Activated CD4-positive, alpha-beta T cell treated with anti-CD3 and anti-CD28 coated beads for 36 hours (primary cell): ENCODE data around the gene STAG1. TPM values are rescaled to one million over a fixed set of nuclear protein-coding genes. Genes with fewer than 3 reads are reported as not detected.
"Not testable (repeated sequence)": the region's sequence is repeated elsewhere in the genome, so short reads cannot be mapped to it uniquely, and the experiment has no call there.

ENCODE experiments used
- ATAC-seq: fragments of 200-7000 bp; cut with Tn5 transposase; one replicate; pipeline ENCODE4 v1.10.0; 2021; ENCODE audit warnings: mild to moderate bottlenecking, moderate library complexity
- CTCF ChIA-PET: fragments of 350-600 bp; sonication (Branson Sonifier 250); formaldehyde crosslinking; loops from one replicate; lab custom pipeline; 2021; ENCODE audit warnings: antibody characterized with exemption; lab: Charles Lee
- POLR2A ChIA-PET: fragments of 350-600 bp; sonication (Branson Sonifier 250); formaldehyde crosslinking; loops from one replicate; lab custom pipeline; 2021; ENCODE audit warnings: antibody characterized with exemption, inconsistent platforms; lab: Charles Lee
- DNase-seq: peaks from one replicate; pipeline ENCODE4 v3.0.0-alpha.2; 2020
- H3K27ac Mint-ChIP-seq: one replicate; pipeline ENCODE4 v1.8.0; 2021; ENCODE audit warnings: mixed read lengths
- H3K27me3 Mint-ChIP-seq: one replicate; pipeline ENCODE4 v1.8.0; 2021; ENCODE audit warnings: mixed read lengths
- H3K36me3 Mint-ChIP-seq: one replicate; pipeline ENCODE4 v1.8.0; 2021; ENCODE audit warnings: low read depth, mixed read lengths
- H3K4me1 Mint-ChIP-seq: one replicate; pipeline ENCODE4 v1.8.0; 2021; ENCODE audit warnings: mixed read lengths
- H3K4me3 Mint-ChIP-seq: one replicate; pipeline ENCODE4 v1.8.0; 2021; ENCODE audit warnings: mild to moderate bottlenecking, moderate library complexity, mixed read lengths
- H3K9me3 Mint-ChIP-seq: one replicate; pipeline ENCODE4 v1.8.0; 2021; ENCODE audit warnings: low read depth, mixed read lengths
- intact Hi-C, 2 experiments: fragments of 100-400 bp; cut with DNase I in 1 of 2; cut with micrococcal nuclease in 1 of 2; formaldehyde crosslinking; loops; one replicate each; pipeline versions ENCODE4 v1.14.2 to v1.15.1; 2022 to 2024; cut with DNase I, micrococcal nuclease
- total RNA-seq, 2 experiments: library from RNA; stranded (reverse); gene quantifications; one replicate each; pipeline ENCODE4 v1.2.3, GENCODE V29; 2021

STAG1 gene
- total RNA-seq, 2 experiments from 2014 or later = 27.1 to 36.0 TPM

DNA sequence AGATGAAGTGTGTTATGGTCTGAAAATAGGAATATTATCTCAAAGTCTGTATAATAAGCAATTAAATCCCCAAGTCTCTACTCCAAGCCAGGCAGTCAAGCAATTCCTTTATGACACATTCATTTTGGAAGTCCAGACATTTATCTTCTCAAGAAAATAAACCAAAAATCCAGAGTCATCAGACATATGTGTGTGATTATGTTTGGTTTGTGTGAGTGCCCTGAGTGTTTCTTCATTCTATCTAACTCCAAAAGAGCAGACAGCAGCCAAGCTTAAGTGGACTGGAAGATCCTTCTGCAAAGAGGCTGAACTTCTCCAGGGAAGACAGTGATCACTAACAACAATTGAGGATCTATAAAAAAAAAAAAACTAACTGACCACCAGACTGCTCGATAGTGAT lies 239.8 kb downstream of the STAG1 start:
- intact Hi-C loops = no loop called here
- H3K36me3 Mint-ChIP-seq = peaks cover 24% of the 10 kb centered on the region
- no peaks in the 10 kb centered on the region for H3K9me3 Mint-ChIP-seq
- no peak overlapping the region for H3K27ac Mint-ChIP-seq
- DNase-seq (no peak), ATAC-seq (no peak)
- no peaks in the 10 kb centered on the region for H3K27me3 Mint-ChIP-seq
- H3K4me3 Mint-ChIP-seq = no peak overlapping the region
- no peaks in the 10 kb centered on the region for H3K4me1 Mint-ChIP-seq
- ChIA-PET POLR2A (no interaction called here), CTCF (interaction anchor here (0.7 kb wide), 1 partner anchor 447 kb away, joined by 4 read pairs; no protein-coding TSS in a partner anchor)

DNA sequence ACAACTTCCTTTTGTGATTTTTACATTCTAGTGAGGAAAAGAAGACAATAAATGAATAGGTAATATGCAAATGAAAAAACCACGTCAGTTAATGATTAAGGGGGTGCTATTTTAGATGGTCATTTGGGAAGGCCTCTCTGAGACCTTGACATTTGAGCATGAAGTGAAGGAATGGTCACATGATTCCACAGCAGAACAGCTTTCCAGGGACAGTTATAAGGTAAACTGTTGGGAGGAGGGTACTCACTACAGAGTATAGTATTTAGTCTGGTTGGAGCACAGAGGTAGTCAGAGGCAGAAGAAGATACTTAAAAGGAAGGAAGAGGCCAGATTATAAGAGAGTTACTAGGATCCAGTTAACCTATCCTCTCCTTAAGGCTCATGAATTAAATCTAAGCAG lies 246.5 kb downstream of the STAG1 start:
- peaks cover 10% of the 10 kb centered on the region for H3K36me3 Mint-ChIP-seq
- ChIA-PET POLR2A (no interaction called here), CTCF (no interaction called here)
- DNase-seq (no peak), ATAC-seq (no peak)
- H3K4me3 Mint-ChIP-seq = no peak overlapping the region
- H3K27me3 Mint-ChIP-seq = no peaks in the 10 kb centered on the region
- no peaks in the 10 kb centered on the region for H3K9me3 Mint-ChIP-seq
- no peak overlapping the region for H3K27ac Mint-ChIP-seq
- H3K4me1 Mint-ChIP-seq = no peaks in the 10 kb centered on the region
- intact Hi-C loops = no loop called here

DNA sequence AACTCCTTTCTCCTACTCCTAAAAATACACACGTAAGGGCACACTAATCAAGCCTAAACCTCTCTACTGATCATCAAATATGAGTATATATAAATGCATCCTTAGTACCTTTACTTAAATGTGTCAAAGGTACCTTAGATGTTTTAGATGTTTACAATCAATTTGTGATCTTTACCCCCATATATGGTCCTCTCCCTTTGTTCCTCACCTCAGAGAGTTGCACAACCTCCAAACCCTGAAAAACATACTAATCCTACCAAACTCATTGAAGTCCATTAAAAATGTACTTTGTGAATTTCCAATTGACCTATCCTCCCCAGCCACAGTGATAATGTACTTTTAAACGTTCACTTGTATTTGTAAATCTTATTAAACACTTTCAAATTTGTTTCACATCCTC lies 249.1 kb downstream of the STAG1 start:
- ChIA-PET POLR2A (no interaction called here), CTCF (interaction anchor here (1.0 kb wide), 1 partner anchor 251 kb away, joined by 3 read pairs; no protein-coding TSS in a partner anchor)
- Mint-ChIP-seq H3K27ac (peak overlapping the region; percentile 76), H3K4me3 (no peak overlapping the region), H3K4me1 (no peaks in the 10 kb centered on the region), H3K9me3 (no peaks in the 10 kb centered on the region), H3K27me3 (no peaks in the 10 kb centered on the region), H3K36me3 (peaks cover 16% of the 10 kb centered on the region)
- DNase-seq (no peak), ATAC-seq (no peak)
- intact Hi-C loops = no loop called here

DNA sequence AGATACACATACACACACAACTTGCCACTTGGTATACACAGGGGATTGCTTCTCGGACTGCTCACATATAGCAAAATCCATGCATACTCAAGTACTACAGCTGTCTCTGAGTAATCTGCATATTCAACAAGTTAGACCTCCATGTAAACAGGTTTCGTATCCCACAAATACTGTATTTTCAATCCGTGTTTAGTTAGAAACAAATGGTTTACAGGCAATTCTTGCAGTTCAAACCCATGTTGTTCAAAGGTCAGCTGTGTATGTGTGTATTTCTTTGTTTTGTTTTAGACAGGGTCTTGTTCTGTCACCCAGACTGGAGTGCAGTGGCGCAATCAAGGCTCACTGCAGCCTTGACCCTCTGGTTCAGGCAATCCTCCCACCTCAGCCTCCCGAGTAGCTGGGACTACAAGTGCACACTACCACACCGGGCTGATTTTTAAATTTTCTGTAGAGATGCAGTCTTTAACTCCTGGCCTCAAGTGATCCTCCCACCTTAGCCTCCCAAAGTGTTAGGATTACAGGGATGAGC lies 253.2 kb downstream of the STAG1 start:
- no peaks in the 10 kb centered on the region for H3K4me1 Mint-ChIP-seq
- intact Hi-C loops = no loop called here
- peaks cover 32% of the 10 kb centered on the region for H3K36me3 Mint-ChIP-seq
- peaks cover 5% of the 10 kb centered on the region for H3K9me3 Mint-ChIP-seq
- no peak overlapping the region for H3K4me3 Mint-ChIP-seq
- ATAC-seq = no peak
- CTCF ChIA-PET = no interaction called here
- H3K27me3 Mint-ChIP-seq = no peaks in the 10 kb centered on the region
- POLR2A ChIA-PET = no interaction called here
- H3K27ac Mint-ChIP-seq = no peak overlapping the region
- DNase-seq = no peak

DNA sequence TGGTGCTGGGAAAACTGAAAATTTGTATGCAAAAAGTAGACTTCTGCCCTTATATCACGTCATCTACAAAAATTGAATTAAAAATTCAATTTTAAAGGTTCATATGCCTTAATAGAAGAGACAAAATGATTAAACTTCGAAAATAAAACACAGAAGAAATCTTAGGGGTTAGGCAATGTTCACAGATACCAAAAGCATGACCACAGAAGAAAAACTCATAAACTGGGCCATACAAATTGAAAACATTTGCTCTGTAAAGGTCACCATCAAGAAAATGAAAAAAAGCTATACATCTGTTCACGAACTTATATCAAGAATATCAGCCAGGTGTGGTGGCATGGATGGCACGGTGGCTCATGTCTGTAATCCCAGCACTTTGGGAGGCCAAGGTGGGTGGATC lies 257.0 kb downstream of the STAG1 start:
- H3K9me3 Mint-ChIP-seq = peaks cover 5% of the 10 kb centered on the region
- peaks cover 49% of the 10 kb centered on the region for H3K36me3 Mint-ChIP-seq
- no peaks in the 10 kb centered on the region for H3K27me3 Mint-ChIP-seq
- H3K27ac Mint-ChIP-seq = no peak overlapping the region
- POLR2A ChIA-PET = no interaction called here
- no peak for ATAC-seq
- no peak for DNase-seq
- H3K4me3 Mint-ChIP-seq = no peak overlapping the region
- intact Hi-C loops = no loop called here
- H3K4me1 Mint-ChIP-seq = no peaks in the 10 kb centered on the region
- CTCF ChIA-PET = no interaction called here

DNA sequence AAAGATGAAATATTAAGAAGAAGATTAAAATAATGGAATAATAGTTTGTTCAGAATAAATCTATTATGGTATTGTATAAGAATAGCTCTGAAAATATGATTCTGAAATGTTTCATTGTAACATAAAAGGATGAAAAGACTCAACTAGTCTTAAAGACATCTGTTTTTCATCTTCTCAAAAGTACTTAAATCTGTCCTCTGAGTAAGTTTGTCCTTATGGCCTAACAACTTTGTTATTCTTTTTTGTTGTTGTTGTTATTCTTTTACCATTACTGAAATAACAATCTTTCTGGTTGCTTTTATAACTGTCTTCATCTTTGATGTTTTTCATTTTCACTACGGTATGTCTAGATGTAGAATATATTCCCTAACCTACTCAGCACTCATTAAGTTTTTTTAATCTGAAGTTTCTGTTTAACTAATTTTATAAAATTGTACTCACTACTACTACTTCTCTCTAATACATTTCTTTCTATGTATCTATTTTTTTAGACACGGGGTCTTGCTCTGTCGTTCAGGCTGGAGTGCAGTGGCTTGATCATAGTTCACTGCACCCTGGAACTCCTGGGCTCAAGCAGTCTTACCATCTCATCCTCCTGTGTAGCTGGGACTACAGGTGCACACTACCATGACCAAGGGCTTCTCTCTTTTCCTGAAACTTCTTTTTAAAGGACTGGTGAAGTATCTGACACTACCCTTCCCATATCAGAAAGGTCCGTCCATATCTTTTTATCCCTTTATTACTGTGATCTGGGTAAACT lies 261.4 kb downstream of the STAG1 start:
- no peaks in the 10 kb centered on the region for H3K27me3 Mint-ChIP-seq
- ChIA-PET POLR2A (interaction anchor here (0.6 kb wide), 1 partner anchor 376 kb away, joined by 7 read pairs; no protein-coding TSS in a partner anchor), CTCF (interaction anchor here (0.8 kb wide), 1 partner anchor 9 kb away, joined by 3 read pairs; no protein-coding TSS in a partner anchor)
- no peak for DNase-seq
- H3K9me3 Mint-ChIP-seq = peaks cover 5% of the 10 kb centered on the region
- peaks cover 48% of the 10 kb centered on the region for H3K36me3 Mint-ChIP-seq
- intact Hi-C loops = no loop called here
- no peak overlapping the region for H3K27ac Mint-ChIP-seq
- H3K4me1 Mint-ChIP-seq = no peaks in the 10 kb centered on the region
- no peak for ATAC-seq
- H3K4me3 Mint-ChIP-seq = no peak overlapping the region

DNA sequence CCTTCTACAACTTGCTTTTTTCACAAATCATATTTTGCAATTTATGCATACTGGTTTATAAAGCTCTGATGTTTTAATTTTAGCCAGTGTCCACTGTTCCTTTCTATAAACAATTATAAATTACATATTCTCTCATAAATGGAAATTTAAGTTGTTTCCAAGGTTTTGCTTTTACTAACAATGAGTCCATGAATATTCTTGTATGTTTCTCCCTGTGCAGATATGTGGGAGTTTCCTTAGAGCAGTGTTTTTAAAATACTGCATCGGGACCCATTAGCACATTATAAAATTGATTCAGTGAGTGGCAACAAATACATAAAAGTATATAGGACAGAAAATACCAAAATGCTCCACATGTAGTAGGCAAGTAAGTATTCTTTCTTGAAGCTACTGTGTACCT lies 266.4 kb downstream of the STAG1 start:
- H3K36me3 Mint-ChIP-seq = peaks cover 26% of the 10 kb centered on the region
- ATAC-seq (no peak), DNase-seq (no peak)
- ChIA-PET POLR2A (no interaction called here), CTCF (no interaction called here)
- no peaks in the 10 kb centered on the region for H3K9me3 Mint-ChIP-seq
- no peaks in the 10 kb centered on the region for H3K4me1 Mint-ChIP-seq
- intact Hi-C loops = no loop called here
- H3K4me3 Mint-ChIP-seq = no peak overlapping the region
- no peak overlapping the region for H3K27ac Mint-ChIP-seq
- H3K27me3 Mint-ChIP-seq = no peaks in the 10 kb centered on the region

DNA sequence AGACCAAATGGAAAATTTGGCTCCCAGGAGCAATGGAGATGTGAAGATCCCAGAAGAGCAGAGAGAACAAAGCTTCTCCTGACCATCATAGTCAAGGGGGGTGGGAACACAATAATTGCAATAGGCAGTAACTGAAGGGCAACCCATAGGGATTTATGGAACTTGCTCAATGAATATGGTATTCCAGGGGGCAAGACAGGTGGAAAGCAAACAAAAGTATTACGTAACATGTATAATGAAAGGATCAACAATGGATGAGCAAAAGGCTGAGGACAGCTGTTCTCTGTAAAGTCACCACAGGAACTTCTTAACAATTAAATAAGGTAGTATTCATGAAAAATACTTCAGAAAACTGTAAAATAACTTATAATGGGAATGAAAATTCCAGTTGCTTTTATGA lies 275.9 kb downstream of the STAG1 start:
- Mint-ChIP-seq H3K4me3 (no peak overlapping the region), H3K9me3 (no peaks in the 10 kb centered on the region), H3K27me3 (no peaks in the 10 kb centered on the region), H3K27ac (no peak overlapping the region), H3K4me1 (no peaks in the 10 kb centered on the region), H3K36me3 (peaks cover 46% of the 10 kb centered on the region)
- no peak for ATAC-seq
- intact Hi-C loops = no loop called here
- no peak for DNase-seq
- ChIA-PET CTCF (no interaction called here), POLR2A (no interaction called here)

DNA sequence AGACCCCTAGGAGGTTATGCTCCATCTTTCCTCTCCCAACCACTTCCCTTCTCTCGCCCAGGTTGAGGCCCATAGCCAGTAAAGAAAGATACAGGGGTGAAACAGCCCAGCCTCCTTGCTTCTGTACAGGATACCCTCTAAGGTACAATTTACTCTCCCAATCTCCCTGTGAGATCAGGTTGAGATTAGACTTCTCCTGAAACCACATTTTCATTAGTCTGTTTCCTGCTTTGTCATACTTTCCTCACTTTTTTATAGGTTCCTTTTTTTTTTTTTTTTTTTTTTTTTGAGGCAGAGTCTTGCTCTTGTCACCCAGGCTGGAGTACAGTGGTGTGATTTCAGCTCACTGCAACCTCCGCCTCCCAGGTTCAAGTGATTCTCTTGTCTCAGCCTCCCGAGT lies 277.3 kb downstream of the STAG1 start:
- peaks cover 60% of the 10 kb centered on the region for H3K36me3 Mint-ChIP-seq
- ATAC-seq, POLR2A ChIA-PET, H3K4me1 Mint-ChIP-seq, DNase-seq, intact Hi-C loops, H3K4me3 Mint-ChIP-seq, H3K9me3 Mint-ChIP-seq, H3K27me3 Mint-ChIP-seq, H3K27ac Mint-ChIP-seq: not testable (repeated sequence)
- CTCF ChIA-PET = interaction anchor here (1.0 kb wide), 1 partner anchor 19 kb away, joined by 3 read pairs; no protein-coding TSS in a partner anchor

DNA sequence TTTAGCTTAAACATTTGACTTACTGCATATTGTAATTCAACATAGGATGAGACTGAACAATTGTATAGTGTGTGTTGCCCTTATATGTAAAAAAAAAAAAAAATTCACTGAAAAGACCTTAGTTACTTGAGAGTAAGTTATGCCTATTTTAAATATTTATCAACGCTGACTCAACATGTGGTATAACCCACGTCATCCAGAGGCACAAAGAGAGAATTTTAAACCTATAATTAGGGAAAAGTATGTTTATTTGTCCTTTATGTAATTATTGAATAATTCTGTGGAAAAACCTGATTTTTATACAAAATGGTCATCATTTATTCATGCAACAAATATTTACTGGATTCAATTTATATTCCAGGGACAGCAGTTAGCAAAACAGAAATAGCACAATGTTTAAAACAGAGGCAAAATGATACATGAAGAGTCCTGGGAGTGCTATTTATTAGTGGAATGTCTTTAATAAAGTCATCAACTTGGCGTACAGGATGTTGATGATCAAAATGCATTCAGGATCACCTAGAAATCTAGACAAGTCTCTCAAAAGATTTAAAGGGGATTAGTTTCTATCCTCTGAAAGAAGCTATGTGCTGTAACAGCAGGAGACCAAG lies 278.4 kb downstream of the STAG1 start:
- Mint-ChIP-seq H3K27ac (no peak overlapping the region), H3K4me3 (no peak overlapping the region), H3K9me3 (peaks cover 4% of the 10 kb centered on the region), H3K36me3 (peaks cover 67% of the 10 kb centered on the region), H3K4me1 (no peaks in the 10 kb centered on the region), H3K27me3 (no peaks in the 10 kb centered on the region)
- ChIA-PET POLR2A (no interaction called here), CTCF (interaction anchor here (1.0 to 2.2 kb wide), 2 partner anchors 18 to 28 kb away, joined by 3 to 6 read pairs; no protein-coding TSS in a partner anchor)
- intact Hi-C loops = no loop called here
- DNase-seq (no peak), ATAC-seq (no peak)

DNA sequence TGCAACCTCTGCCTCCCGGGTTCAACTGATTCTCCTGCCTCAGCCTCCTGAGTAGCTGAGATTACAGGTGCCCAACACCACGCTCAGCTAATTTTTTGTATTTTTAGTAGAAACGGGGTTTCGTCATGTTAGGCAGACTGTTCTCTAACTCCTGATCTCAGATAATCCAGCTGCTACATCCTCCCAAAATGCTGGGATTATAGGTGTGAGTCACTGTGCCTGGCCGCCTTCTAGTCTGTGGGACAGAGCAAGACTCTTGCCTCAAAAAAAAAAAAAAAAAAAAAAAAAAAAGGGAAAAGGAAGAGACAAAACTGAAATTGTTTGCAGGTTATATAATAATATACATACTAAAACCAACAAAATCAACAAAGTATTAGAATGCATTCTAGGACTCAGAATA lies 286.9 kb downstream of the STAG1 start:
- Mint-ChIP-seq H3K9me3 (peaks cover 24% of the 10 kb centered on the region), H3K27ac (no peak overlapping the region), H3K36me3 (peaks cover 70% of the 10 kb centered on the region), H3K27me3 (no peaks in the 10 kb centered on the region), H3K4me3 (no peak overlapping the region), H3K4me1 (no peaks in the 10 kb centered on the region)
- ChIA-PET POLR2A (no interaction called here), CTCF (interaction anchor here (0.7 kb wide), 1 partner anchor 20 kb away, joined by 3 read pairs; no protein-coding TSS in a partner anchor)
- ATAC-seq = no peak
- DNase-seq = no peak
- intact Hi-C loops = no loop called here
